ENCODE data around the gene SEPSECS. TPM values are rescaled to one million over a fixed set of nuclear protein-coding genes. Genes with fewer than 3 reads are reported as not detected.

Gene SEPSECS
- total RNA-seq, 1 donor from 2014 or later, result 11.8 TPM

GRCh38 chr4:25155947-25156346 is 4.3 kb downstream of the SEPSECS start:
- no peak for DNase-seq (ENCODE audit: low read depth)

- DNase-seq (ENCODE audit: low read depth), result peak; percentile 69
Measured at GRCh38 chr4:25154594-25155265, 5.5 kb downstream of the SEPSECS start.

GRCh38 chr4:25146076-25146475 is 14.2 kb downstream of the SEPSECS start:
- DNase-seq (ENCODE audit: low read depth), result no peak

GRCh38 chr4:25144870-25145481 is 15.3 kb downstream of the SEPSECS start:
- DNase-seq (ENCODE audit: low read depth), result peak; percentile 54

GRCh38 chr4:25142468-25142867 is 17.8 kb downstream of the SEPSECS start:
- DNase-seq (ENCODE audit: low read depth), result no peak

- no peak for DNase-seq (ENCODE audit: low read depth)
Measured at GRCh38 chr4:25141592-25141991, 18.7 kb downstream of the SEPSECS start.

GRCh38 chr4:25133132-25133531 is 27.1 kb downstream of the SEPSECS start:
- no peak for DNase-seq (ENCODE audit: low read depth)

GRCh38 chr4:25131926-25132325 is 28.3 kb downstream of the SEPSECS start:
- DNase-seq (ENCODE audit: low read depth), result no peak

GRCh38 chr4:25131381-25131780 is 28.9 kb downstream of the SEPSECS start:
- DNase-seq (ENCODE audit: low read depth), result no peak

- peak; percentile 53 for DNase-seq (ENCODE audit: low read depth)
Measured at GRCh38 chr4:25129917-25130316, 30.3 kb downstream of the SEPSECS start.

- peak; percentile 87 for DNase-seq (ENCODE audit: low read depth)
Measured at GRCh38 chr4:25128671-25129070, 31.6 kb downstream of the SEPSECS start.

- DNase-seq (ENCODE audit: low read depth), result no peak
Measured at GRCh38 chr4:25123236-25123635, 37.0 kb downstream of the SEPSECS start.

GRCh38 chr4:25120146-25120940 is 39.9 kb downstream of the SEPSECS start:
- no peak for DNase-seq (ENCODE audit: low read depth)

- DNase-seq (ENCODE audit: low read depth), result no peak
Measured at GRCh38 chr4:25117716-25118472, 42.4 kb downstream of the SEPSECS start.

- DNase-seq (ENCODE audit: low read depth), result no peak
Measured at GRCh38 chr4:25117274-25117673, 43.0 kb downstream of the SEPSECS start.

GRCh38 chr4:25113915-25114904 is 46.0 kb downstream of the SEPSECS start:
- peak; percentile 57 for DNase-seq (ENCODE audit: low read depth)

GRCh38 chr4:25112995-25113380 is 47.3 kb downstream of the SEPSECS start:
- DNase-seq (ENCODE audit: low read depth), result no peak

GRCh38 chr4:25112366-25112994 is 47.8 kb downstream of the SEPSECS start:
- no peak for DNase-seq (ENCODE audit: low read depth)

GRCh38 chr4:25111648-25112196 is 48.5 kb downstream of the SEPSECS start:
- no peak for DNase-seq (ENCODE audit: low read depth)

Measured in renal cortical epithelial cell (primary cell).